Activated T-cell treated with anti-CD3 and anti-CD28 coated beads for 48 hours (primary cell): ENCODE results near the gene FECH.
"Not testable (repeated sequence)": the region's sequence is repeated elsewhere in the genome, so short reads cannot be mapped to it uniquely, and the experiment has no call there.

Source experiments
- DNase-seq: peaks from one replicate; pipeline ENCODE4 v3.0.0-alpha.2; 2020; ENCODE audit warnings: low read depth

FECH gene, protein sequence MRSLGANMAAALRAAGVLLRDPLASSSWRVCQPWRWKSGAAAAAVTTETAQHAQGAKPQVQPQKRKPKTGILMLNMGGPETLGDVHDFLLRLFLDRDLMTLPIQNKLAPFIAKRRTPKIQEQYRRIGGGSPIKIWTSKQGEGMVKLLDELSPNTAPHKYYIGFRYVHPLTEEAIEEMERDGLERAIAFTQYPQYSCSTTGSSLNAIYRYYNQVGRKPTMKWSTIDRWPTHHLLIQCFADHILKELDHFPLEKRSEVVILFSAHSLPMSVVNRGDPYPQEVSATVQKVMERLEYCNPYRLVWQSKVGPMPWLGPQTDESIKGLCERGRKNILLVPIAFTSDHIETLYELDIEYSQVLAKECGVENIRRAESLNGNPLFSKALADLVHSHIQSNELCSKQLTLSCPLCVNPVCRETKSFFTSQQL

DNA sequence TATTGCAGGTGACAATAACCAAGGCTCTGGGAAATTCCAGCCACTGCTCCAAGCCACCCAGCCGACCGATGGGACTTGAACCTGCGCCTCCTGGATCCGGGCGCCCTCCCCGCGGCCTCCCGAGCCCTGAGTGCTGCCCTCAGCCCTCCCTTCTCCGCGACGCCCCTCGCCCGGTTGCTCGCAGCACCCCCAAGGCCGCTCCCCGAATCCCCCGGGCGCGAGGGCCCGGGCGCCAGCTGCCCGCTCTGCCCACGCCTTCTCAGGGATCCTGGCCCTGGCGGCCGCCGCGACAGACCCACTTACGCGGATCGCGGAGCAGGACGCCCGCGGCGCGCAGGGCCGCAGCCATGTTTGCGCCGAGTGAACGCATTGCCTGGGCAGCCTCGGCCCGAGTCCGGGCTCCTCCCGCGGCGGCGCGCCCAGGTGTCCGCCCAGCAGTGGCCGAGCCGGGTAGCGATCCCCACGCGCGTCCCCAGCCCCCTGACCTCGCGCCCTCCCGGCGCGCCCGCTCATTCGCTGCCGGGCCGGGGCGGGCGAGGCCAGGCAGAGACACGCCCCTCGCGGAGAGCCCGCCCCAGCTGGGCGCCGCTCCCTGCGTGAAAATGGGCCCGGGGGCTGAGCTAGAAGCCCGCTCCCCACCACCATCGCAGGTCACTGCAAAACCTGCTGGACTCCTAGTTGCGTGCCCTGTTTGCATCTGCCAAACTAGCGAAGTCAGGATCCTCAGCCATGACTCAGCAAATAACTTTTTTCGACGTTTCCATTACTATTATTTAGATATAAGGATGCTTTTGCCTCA is at the start of gene FECH:
FECH (minus strand) TSS at position 452 of the 799 bp plus-strand sequence; CDS start at position 370, 82 bp downstream.
- peak; percentile 59 for DNase-seq

DNA sequence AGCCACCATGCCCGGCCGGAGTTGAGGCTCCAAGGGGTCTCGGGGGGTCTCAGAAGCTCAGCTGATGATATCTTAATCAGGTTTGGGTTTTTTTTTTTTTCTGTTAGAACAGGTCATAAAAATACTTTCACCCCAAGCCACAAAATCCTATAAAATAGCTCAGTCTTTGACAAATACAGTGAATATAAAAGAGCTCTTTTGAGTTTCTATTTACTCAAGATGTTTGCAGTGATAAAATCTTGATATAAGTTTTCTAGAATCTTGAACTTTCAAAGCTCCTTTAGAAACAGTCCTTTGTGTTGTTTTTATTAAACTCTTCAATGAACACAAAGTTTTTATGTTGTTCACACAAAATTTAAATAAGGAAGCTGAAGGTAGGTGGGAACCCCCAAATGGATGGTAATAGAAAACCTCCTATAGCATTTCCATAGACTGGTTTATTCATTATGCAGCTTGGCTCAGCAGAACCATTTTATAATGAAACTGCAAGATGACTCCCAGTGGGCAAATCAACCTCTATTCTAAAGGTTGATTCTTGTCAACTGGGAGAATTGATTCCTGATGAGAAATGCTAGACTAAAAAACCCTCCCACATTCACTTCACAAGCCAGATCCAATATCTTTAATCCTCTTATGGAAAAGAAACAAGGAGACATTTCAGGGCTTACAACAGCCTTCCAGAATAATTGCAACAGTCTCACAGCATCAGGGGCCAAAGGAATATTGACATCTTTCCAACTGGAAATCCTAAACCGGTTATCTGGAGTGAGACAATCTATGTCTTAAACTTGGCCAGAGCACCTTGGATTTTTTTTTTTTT is 48.7 kb upstream of the FECH start:
- DNase-seq, result no peak

DNA sequence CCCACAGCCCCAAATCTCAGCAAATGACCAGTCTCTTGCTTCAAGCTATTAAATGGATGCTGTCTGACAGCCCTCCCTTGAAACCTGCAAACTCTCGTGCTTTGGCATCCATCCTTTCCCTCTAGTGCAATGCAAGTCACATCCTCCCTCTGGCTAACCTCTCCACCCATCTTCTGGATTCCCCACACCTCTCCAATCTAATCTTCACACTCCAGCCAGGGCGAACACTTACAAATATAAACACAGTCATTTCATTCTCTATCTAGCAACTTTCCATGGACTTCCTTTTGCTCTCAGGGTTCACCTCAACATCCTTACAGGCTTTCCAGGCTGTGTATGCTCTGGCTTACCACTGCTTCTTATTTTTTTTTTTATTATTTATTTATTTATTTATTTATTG is 45.2 kb upstream of the FECH start:
- no peak for DNase-seq

DNA sequence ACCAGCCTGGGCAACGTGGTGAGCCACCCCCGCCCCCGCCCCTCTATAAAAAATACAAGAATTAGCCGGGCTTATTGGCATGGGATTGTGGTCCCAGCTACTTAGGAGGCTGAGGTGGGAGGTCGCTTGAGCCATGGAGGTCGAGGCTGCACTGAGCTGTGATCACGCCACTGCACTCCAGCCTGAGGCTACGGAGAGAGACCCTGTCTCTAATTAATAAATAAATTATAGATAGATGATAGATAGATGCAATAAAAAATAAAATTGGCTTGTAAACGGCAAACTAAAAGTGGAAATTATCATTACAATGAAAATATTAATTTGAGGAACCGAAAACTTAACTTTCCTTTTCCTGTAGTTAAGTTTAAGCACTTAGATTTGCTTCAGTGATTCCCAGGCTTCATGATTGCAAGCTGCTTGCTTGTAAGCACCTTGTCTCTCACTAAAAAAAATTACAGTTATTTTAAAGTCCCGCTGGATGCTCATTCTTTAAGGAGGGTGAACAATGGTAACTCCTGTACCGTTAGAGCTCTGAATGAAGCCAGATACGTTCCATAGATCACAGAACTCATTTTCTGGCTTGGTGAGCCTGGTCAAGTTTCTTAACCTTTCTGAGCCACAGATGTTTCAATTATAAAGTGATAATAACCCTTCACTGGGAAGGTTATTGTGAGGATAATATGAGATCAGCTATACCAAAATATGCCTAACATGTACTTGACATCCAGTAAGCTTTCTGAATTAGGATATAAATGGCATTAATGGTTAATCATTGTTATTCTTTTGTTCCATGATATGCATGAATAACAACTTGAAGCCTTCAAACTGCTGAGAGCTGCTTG is 44.5 kb upstream of the FECH start:
- no peak for DNase-seq

DNA sequence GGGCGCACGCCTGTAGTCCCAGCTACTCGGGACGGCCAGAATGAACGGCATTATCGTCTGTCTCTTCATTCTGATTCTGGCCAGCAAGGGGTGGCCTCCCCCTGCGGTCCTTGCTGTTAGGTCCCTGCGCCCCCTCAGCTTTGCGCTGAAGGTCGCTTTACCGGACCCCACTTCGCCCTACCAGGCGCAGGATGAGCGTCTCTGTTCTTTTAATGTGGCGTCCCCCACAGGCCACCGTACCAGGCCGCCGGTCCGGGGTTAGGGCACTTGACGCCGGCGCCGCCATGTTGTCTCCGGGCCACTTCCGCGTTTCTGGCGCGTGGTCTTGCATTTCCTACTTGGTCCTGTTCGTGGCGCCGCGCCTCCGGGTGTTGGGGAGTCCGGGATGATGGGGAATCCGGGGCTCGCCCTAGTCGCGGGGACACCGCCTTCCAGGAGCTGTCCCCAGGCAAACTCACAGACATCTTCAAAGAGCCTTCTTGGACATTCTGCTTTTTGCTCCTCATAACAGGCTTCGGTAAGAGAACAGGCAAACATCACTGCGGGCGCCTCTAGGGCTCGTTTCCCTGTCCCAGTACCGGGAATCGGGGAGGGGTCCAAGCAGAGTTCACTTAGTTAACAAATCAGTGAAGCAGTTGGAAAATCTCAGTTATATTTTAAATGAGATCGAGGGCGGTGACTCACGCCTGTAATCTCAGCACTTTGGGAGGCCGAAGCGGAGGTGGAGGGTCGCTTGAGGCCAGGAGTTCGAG is 43.7 kb upstream of the FECH start:
- peak; percentile 93 for DNase-seq

DNA sequence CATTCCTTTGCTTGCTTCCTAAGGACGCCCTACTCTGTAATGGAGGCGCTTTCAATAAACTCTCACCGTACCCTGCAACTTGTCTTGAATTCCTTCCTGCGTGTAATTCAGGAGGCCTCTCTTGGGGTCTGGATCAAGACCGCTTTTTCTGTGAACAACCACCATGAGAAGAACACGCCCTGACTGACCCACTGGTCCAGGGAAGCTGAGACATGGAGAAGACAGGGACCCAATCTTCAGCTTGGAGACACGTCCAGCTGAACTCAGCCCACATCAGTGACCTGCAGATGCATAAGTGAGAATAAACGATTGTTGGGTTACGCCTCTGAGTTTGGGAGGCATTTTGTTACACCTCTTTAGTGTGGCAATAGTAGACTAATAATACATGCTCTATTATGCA is 42.9 kb upstream of the FECH start:
- no peak for DNase-seq

DNA sequence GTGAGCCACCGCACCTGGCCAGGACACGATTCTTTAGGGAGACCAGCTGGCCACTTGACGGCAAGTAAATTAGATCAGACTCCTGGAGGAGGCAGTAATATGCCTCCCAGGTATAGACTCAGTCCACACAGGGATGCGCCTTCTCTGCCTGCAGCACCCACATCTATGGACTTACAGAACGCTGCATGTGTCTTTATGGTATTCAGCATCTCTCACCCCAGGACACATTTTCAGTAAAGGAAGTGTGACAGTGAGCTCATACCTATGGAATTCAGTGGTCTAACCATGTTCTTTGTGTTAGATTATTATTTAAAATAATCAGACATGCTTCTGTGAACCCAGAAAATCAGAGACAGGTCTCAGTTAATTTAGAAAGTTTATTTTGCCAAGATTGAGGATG is 41.0 kb upstream of the FECH start:
- no peak for DNase-seq

DNA sequence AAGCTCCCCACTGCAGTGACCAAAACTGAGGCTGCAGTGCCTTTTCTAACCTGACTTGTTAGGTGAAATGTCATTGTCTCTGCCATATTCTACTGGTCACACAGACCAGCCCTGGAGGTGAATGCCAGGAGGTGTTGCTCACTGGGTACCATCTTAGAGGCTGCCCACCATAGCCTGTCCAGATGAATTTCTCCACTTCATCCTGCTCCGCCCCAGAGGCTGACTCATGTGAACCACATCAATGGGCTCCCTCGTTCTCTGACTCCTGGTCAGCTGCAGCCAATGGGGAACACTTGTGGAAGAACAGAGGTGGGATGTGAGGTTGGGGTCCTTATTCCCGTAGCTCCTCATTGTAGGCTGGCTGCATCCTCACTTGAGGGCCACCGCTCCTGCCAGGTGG is 38.5 kb upstream of the FECH start:
- DNase-seq, result no peak

DNA sequence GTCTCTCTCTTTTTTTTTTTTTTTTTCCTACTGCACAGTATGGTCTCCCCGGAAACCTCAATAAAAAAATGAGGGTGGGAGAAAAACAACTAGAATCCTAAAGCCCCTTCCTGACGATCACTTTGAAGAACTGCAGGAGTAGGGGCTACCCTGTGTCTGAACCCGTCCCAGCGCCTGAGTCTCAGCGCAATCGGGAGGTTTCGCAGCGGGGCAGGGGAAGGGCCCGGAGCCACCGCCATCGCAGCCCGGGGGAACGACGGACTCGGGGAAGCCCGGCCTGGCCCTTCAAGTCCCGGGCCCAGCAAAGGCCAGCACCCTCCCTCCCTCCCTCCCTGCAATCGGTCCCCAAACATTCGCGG is 34.7 kb upstream of the FECH start:
- DNase-seq, result peak; percentile 7

DNA sequence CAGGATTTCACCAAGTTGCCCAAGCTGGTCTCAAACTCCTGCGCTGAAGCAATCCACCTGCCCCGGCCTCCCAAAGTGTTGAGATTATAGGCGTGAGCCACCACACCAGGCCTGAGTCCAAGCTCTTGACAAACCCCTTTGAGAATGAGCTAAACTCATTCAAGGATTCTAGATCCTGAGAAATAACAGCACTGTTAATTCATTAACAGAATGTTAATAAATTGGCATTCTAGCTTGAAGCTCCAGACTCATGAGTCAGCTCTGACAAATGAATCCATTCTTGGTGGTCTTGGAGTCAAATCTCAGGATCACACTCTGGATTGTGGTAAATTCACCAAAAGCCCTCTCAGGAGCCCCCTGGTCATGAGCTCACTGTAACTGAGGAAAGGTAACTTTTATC is 33.4 kb upstream of the FECH start:
- no peak for DNase-seq

DNA sequence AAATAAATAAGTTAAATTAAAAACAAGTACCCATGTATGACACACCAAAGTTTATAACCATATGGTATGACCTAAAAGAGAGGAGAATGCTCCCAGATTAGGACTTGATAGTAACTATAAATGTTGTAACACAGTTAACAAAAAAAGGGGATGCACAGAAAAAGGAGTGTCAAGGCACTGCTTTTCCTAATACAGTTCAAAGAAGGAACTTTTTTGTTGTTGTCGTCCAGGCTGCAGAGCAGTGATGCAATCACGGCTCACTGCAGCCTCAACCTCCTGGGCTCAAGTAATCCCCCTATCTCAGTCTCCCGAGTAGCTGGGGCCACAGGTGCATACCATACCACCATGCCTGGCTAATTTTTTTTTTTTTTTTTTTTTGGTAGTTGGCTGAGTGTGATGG is 32.4 kb upstream of the FECH start:
- no peak for DNase-seq

DNA sequence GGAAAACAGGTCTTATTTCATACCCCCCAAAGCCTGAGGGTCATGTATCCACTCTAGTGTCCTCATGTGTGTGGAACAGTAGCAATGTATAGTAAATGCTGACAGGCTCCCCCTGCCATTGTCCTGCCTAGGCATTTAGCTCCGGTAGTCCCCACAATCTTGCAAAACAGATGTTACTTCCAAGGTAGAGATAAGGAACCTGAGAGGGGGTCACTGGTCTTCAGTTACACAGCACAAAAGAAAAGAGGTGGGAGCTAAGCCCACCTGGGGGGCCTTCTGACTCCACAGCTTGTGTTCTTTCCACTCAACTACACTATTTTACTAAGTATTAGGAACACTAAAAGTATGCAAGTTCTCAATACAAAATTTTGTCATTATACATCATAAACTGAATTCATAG is 17.4 kb upstream of the FECH start:
- DNase-seq, result no peak

DNA sequence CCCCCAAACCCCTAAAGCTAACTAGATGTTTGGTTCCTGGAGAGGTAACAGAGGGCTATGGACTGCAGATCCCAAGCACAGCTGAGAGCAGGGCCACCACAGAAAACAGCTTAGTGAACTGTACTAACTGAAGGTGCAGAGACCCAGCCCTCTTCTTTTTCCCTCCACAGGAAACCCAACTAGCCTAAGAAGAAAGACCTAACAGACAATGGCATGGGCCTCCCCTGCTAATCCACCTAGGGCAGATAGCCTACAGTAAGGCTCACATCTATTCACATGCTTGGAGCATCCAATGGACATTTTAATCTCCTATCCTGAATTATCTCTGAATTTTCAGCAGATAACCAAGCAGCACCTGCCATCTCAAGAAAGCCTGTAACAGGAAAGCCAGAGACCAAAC is 8.8 kb upstream of the FECH start:
- no peak for DNase-seq

DNA sequence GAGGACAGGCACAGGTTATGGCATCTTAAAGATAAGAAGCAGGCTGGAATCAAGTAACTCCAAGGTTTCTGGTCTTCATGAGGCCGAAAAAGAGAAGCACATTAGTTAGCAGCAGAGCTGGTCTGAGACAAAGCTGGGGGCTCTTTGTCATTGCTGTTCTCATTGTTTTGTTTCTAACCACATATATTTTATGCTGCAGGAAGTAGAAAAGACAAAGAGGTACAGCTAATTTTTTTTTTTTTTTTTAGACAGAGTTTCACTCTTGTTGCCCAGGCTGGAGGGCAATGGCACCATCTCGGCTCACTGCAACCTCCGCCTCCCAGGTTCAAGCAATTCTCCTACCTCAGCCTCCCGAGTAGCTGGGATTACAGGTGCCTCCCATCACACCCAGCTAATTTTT is 6.2 kb upstream of the FECH start:
- not testable (repeated sequence) for DNase-seq

DNA sequence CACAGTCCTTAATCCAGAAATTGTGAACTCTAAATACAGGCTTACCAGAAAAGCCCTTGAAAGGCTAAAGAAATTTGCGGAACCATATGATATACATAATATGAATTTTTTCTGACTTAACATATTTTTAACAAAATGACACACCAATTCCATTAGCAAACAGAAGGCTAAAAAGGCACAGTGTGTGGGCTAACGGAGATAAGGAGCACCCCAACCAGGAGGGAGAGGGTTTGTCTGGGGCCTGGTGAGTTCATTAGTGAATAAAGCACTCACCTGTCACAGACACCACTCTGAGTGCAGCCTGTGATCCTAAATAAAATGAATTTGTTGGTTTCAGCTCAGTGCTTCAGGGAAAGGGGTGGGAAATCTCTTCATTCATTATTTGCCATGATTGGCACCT is 2.7 kb upstream of the FECH start:
- no peak for DNase-seq

DNA sequence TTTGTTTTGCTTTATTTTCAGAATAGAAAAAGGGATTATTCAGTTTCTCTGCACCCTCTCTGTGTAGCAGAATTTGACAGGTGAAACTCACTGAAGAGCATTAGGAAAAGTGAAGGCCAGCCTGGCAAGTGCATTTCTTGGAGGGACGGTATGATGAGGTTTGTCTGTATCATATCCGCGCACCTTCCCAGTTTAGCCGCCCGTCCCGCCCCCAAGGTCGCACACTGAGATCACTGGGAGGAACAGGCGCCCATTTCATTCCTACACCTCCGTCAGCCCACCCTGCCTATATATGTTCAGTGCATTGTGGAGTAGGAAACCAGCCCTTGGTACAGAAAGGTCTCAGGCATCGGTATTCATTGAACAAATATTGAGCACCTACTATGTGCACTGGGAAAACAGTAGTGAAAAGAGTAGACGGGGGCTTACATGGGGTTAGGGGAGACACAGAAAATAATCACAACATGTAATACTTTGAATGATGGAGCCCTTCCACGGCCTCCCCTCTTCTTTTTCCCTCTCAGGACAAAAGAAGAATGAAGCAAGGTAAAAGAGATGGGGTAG is 678 bp upstream of the FECH start:
- DNase-seq, result no peak

DNA sequence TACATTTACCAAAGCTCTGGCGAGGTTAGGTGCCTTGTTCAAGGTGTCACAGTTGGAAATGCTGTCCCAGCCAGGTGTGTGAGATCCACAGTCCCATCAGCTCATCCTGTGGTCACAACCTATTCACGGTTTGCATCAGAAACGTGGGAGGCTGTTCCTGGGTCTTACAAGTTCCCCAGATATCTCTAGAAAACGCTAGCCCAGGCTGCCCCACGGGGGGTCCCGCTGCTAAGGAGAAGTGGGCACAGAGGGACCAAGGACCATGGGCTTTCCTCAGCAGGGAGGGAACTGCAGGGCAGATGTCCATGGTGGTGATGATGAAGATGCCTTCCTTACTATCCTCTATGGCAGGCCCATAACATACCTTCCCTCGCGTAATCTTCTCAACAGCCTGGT is 649 bp downstream of the FECH start:
- no peak for DNase-seq

DNA sequence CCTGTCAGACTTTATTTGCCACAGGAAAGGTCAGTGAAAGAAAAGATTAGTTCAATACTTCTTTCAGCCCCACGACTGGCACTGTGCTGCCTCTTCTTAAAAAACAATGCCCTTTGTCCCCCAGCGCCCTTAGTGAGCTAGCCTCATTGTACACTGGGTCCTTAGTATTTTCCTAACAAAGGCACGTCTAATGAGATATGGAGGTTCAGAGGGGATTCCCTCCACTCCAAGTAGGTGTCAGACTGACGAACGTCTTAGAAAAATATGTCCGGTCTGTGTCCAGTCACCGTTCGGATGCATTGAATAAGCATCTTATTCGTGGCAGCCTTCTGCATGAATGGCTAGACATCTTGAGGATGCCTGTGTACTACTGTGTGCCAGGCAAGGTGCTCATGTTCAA is 1.1 kb downstream of the FECH start:
- DNase-seq, result no peak

DNA sequence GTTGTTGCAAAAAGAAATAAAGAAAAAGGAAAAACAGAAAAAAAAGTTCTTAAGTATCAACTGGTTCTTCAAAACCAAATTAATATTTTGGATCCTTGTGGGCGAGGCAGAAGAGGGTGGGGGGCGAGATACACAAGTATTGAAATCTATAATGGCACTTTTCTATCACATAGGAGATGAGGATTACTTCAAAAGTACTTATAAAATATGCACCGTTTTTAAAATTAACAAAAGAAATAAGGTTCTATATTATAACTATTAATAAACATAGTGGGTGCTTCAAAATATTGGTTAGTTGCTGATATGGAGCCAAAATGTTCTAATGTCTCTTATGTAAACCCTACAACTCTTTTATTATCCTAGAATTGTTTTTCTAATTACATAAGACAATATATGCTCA is 2.1 kb downstream of the FECH start:
- DNase-seq, result no peak

DNA sequence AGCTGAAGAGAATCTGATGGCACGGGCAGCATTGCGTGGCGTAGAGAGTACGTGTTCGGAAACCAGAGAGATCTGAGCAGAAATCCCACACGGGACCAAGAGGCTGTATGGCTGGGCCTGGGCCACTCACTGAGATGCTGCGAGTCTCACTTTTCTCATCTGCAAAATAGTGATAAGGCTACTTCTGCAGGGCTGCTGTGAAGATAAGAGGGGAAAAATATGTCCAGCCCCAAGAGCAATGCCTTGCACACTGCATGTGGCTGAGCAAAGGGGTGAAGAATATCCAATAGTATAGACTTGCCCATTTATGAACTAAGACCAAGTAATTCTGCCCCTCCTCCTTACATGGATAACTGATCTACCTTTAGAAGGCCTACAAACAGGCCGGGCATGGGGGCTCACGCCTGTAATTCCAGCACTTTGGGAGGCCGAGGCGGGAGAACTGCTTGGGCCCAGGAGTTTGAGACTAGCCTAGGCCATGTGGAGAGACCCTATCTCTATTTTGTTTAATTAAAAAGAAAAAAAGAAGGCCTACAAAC is 3.1 kb downstream of the FECH start:
- no peak for DNase-seq
